Large intestine (tissue), 3 donors: Measurements from ENCODE around the gene SLC16A13. TPM values are rescaled to one million over a fixed set of nuclear protein-coding genes. Genes with fewer than 3 reads are reported as not detected.
"Not testable (repeated sequence)": the region's sequence is repeated elsewhere in the genome, so short reads cannot be mapped to it uniquely, and the experiment has no call there.

Source experiments
- DNase-seq, 2 donors: peaks; one replicate each; pipeline versions ENCODE4 v3.0.0 to v3.0.0-alpha.2; 2013
- H3K27ac ChIP-seq: one replicate; pipeline ENCODE4 v1.5.1; 2013; ENCODE audit warnings: low read length
- H3K27me3 ChIP-seq: 2 replicates; pipeline ENCODE4 v1.6.1; 2013; ENCODE audit warnings: low read length; ENCODE audit not compliant: control insufficient read depth, insufficient read depth
- H3K36me3 ChIP-seq: 2 replicates; pipeline ENCODE4 v1.6.1; 2013; ENCODE audit warnings: low read length; ENCODE audit not compliant: control insufficient read depth, insufficient read depth
- H3K4me1 ChIP-seq: one replicate; pipeline ENCODE4 v1.6.1; 2013; ENCODE audit warnings: low read length; ENCODE audit not compliant: control insufficient read depth, insufficient read depth
- H3K4me3 ChIP-seq: one replicate; pipeline ENCODE4 v1.5.1; 2013; ENCODE audit warnings: low read length
- H3K9me3 ChIP-seq: one replicate; pipeline ENCODE4 v1.6.1; 2013; ENCODE audit warnings: mild to moderate bottlenecking, low read depth, low read length, moderate library complexity; ENCODE audit not compliant: control insufficient read depth
- WGBS: methylation state at CpG from one replicate; pipeline ENCODE4 v1.1.5; 2013; ENCODE audit warnings: low lambda C conversion rate; ENCODE audit not compliant: insufficient coverage; 5-methylcytosine and 5-hydroxymethylcytosine counted together
- polyA plus RNA-seq: library from polyadenylated mRNA; unstranded; fragments of 120-200 nt; gene quantifications from one replicate; pipeline ENCODE4 v1.2.1, GENCODE V29; 2013

The SLC16A13 gene
- polyA plus RNA-seq, 1 donor = 16.9 TPM

DNA sequence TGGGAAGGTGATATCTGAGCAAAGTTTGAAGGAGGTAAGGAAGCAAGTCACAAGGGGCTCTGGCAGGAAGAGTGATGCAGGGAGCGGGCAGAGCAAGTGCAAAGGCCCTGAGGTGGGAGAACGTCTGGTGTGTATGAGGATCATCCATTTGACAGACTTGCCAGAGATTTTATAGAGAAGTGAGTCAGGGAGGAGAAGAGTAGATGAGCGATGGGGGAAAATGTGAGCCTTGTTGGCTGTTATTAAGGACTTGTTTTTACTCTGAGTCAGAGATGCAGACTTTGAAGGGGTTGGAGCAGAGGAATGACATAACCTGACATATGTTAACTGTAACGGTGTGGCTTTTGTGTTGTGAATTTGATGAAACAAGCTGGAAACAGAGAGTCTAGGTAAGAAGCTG, 47.8 kb downstream of the SLC16A13 start:
- H3K9me3 ChIP-seq = no peaks in the 10 kb centered on the region
- H3K36me3 ChIP-seq = no peaks in the 10 kb centered on the region
- H3K4me3 ChIP-seq = no peak overlapping the region
- DNase-seq = no peak
- H3K4me1 ChIP-seq = no peaks in the 10 kb centered on the region
- peaks cover 5% of the 10 kb centered on the region for H3K27me3 ChIP-seq
- WGBS = no CpG with 5 or more reads among the region's 4 CpGs
- no peak overlapping the region for H3K27ac ChIP-seq

DNA sequence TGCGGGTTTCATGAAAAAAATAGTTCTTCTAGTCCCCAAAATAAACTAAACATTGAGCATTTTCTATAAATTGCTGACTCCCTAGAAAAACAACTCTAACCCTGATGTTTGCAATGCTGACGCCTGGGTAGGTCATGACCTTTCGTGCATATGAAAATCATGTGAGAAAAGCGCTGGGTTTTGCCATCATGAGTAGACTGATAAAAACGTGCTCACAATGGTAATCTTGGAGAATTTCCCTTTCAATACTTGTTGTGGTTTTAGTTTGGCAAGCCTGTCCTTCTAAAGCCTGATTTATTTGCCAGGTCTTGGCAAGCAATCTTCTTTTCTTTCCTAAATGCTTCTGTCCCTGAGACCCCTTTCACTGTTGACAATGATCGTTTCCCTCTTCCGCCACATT, 48.3 kb downstream of the SLC16A13 start:
- 0% methylated on average over 1 of the region's 7 CpGs for WGBS
- no peaks in the 10 kb centered on the region for H3K4me1 ChIP-seq
- no peak for DNase-seq
- H3K36me3 ChIP-seq = no peaks in the 10 kb centered on the region
- H3K9me3 ChIP-seq = no peaks in the 10 kb centered on the region
- H3K27me3 ChIP-seq = peaks cover 5% of the 10 kb centered on the region
- H3K4me3 ChIP-seq = no peak overlapping the region
- no peak overlapping the region for H3K27ac ChIP-seq

GRCh38 chr17:7088442-7088841, 52.6 kb downstream of the SLC16A13 start:
- H3K4me3 ChIP-seq, H3K9me3 ChIP-seq, DNase-seq, H3K4me1 ChIP-seq, H3K36me3 ChIP-seq, H3K27ac ChIP-seq, H3K27me3 ChIP-seq: not testable (repeated sequence)
- WGBS = 40% methylated on average over 1 of the region's 4 CpGs

DNA sequence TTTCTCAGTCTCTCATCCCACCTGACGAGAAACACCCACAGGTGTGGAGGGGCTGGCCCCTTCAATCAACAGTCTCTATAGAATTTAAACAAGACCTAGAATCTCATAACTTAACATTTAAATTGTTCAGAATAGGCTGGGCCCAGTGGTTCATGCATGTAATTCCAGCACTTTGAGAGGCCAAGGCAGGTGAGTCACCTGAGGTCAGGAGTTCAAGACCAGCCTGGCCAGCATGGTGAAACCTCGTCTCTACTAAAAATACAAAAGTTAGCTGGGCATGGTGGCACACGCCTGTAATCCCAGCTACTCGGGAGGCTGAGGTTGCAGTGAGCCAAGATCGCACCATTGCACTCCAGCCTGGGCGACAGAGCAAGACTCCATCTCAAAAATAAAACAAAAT, 53.8 kb downstream of the SLC16A13 start:
- WGBS = no CpG with 5 or more reads among the region's 6 CpGs
- DNase-seq, H3K36me3 ChIP-seq, H3K27me3 ChIP-seq, H3K27ac ChIP-seq, H3K4me3 ChIP-seq, H3K4me1 ChIP-seq, H3K9me3 ChIP-seq: not testable (repeated sequence)

Other genes with a start within 250 kb of the SLC16A13 start
- 0.25 TPM for gene TEKT1, start 204.3 kb upstream of the SLC16A13 start, polyA plus RNA-seq
- gene ALOX12, start 40.0 kb upstream of the SLC16A13 start, polyA plus RNA-seq = 1.2 TPM
- 244 TPM for gene RNASEK, start 23.4 kb upstream of the SLC16A13 start, polyA plus RNA-seq
- gene BCL6B, start 13.0 kb upstream of the SLC16A13 start, polyA plus RNA-seq = 7.2 TPM
- 0.94 TPM for gene SLC16A11, start 8.1 kb downstream of the SLC16A13 start, polyA plus RNA-seq
- gene CLEC10A, start 44.2 kb downstream of the SLC16A13 start, polyA plus RNA-seq = 9.7 TPM
- gene ASGR2, start 78.8 kb downstream of the SLC16A13 start, polyA plus RNA-seq = 0.40 TPM
- 5.7 TPM for gene ASGR1, start 143.4 kb downstream of the SLC16A13 start, polyA plus RNA-seq
- gene DLG4, start 183.8 kb downstream of the SLC16A13 start, polyA plus RNA-seq = 16.7 TPM
- 490 TPM for gene ACADVL, start 183.9 kb downstream of the SLC16A13 start, polyA plus RNA-seq
- gene DVL2, start 198.5 kb downstream of the SLC16A13 start, polyA plus RNA-seq = 44.5 TPM
- 45.4 TPM for gene PHF23, start 203.4 kb downstream of the SLC16A13 start, polyA plus RNA-seq
- gene GABARAP, start 206.4 kb downstream of the SLC16A13 start, polyA plus RNA-seq = 724 TPM
- 124 TPM for gene CTDNEP1, start 215.7 kb downstream of the SLC16A13 start, polyA plus RNA-seq
- gene ELP5, start 216.2 kb downstream of the SLC16A13 start, polyA plus RNA-seq = 45.8 TPM
- gene CLDN7, start 226.5 kb downstream of the SLC16A13 start, polyA plus RNA-seq = 250 TPM
- 1.1 TPM for gene SLC2A4, start 245.7 kb downstream of the SLC16A13 start, polyA plus RNA-seq